HG03196 (cell line): Measurements from ENCODE around the gene POP4.
"Not testable (repeated sequence)": the region's sequence is repeated elsewhere in the genome, so short reads cannot be mapped to it uniquely, and the experiment has no call there.

Source experiments
- ATAC-seq: cut with Tn5 transposase; IDR thresholded peaks from one replicate; pipeline ENCODE4 v1.9.1; 2021; ENCODE audit not compliant: unreplicated experiment

Gene POP4

GRCh38 chr19:29610574-29611271 lies 4.6 kb downstream of the POP4 start:
- ATAC-seq, result peak; percentile 51

GRCh38 chr19:29612121-29612520 lies 6.0 kb downstream of the POP4 start:
- ATAC-seq, result no peak

GRCh38 chr19:29612801-29613595 lies 6.9 kb downstream of the POP4 start:
- ATAC-seq, result no peak

- ATAC-seq, result no peak
These were observed 8.0 kb downstream of the POP4 start for GRCh38 chr19:29614046-29614445.

DNA sequence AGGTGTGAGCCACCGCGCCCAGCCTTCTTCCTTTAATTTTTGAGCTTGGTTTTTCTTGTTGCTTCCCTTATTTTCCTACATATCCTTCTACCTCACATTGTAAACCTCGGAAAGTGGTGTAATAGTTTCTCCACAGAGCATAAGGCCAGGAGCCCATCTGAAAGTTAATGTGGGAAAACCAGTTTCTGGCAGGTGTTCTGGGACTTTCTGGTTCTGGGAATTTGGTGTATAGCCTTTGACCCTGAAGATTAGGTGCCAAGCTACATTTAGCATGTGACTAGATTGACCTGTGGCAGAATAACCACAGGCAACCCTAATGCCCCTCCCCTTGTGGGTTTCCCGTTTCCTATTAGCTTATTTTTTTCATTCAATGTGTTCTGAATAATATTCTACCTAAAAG lies 8.7 kb downstream of the POP4 start:
- ATAC-seq, result no peak

GRCh38 chr19:29615891-29616425 lies 9.9 kb downstream of the POP4 start:
- no peak for ATAC-seq

DNA sequence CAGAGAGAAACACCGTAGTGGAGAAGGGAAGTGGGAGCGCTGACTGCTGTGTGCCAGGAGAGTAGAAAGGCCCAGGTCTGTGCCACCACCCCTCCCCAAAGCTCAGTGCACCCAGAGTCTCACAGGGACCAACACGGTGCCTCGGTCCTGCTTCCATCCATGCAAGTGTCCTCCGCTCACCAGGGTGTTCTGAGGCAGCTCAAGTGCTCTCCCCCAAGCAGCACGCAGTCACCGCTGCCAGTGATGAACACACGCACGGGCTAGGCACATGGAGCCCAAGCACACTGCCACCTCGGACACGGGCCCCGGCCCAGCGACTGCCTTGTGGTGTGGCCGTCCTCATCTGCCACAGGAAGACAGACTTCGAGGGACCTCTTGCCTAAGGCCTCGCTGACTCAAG lies 10.5 kb downstream of the POP4 start:
- ATAC-seq, result no peak

DNA sequence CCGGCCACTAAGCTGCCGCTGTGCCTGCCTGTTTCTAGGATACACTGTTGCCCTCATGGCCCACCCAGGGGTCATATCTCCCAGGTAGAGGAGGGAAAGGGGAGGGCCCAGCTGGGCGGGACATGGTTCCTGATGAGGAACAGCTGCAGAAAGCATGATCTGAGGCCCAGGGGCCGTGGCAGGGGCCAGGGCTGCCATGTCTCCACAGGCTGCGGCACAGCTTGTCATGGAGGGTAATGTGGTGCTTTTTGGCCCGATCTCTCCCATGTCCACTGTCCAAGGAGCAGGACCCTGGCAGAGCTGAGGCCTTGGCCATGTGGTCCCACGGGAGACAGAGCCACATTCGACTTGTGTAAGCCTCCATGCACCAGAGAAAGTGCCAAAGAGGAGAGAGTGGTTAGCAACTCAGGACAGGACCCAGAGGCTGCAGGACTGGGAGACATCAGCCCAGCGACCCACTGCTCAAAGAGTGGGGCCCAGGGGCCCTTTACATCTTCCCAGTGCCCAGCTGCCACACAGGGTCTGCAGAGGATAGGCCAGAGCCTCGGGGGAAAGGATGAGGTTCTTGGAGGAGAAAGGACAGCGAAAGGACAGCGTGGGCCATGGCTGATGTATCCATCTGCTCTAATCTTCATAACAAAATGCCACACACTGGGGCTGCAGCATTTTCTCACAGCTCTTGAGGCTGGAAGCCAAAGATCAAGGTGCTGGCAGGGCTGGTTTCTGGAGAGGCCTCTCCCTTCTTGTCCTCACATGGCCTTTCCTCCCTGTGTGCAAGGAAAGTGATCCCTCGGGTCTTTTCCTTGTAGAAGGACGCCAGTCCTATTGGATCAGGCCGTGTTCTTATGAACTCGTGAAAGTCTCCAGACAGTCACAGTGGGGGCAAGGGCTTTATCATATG lies 11.5 kb downstream of the POP4 start:
- ATAC-seq, result no peak

GRCh38 chr19:29618434-29618833 lies 12.4 kb downstream of the POP4 start:
- ATAC-seq, result no peak

GRCh38 chr19:29618871-29619270 lies 12.8 kb downstream of the POP4 start:
- no peak for ATAC-seq

DNA sequence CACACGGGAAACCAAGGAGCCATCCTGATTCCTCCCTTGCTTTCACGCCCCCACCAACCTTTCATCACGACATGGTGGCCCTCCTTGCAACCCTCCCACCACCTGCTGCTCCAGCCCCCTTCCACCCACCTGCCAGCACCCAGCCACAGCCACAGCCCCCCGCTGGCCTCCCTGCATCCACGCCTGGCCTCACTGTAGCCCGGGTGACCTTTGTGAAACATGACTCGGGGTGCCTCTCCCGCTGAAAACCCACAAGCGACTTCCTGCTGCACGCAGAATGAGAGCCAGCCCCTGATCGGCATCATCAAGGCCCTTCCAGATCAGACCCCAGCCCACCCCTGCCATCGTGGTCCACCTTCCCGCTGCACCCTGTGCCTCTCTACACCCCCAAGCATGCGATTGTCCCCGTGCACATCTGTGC lies 14.9 kb downstream of the POP4 start:
- no peak for ATAC-seq

DNA sequence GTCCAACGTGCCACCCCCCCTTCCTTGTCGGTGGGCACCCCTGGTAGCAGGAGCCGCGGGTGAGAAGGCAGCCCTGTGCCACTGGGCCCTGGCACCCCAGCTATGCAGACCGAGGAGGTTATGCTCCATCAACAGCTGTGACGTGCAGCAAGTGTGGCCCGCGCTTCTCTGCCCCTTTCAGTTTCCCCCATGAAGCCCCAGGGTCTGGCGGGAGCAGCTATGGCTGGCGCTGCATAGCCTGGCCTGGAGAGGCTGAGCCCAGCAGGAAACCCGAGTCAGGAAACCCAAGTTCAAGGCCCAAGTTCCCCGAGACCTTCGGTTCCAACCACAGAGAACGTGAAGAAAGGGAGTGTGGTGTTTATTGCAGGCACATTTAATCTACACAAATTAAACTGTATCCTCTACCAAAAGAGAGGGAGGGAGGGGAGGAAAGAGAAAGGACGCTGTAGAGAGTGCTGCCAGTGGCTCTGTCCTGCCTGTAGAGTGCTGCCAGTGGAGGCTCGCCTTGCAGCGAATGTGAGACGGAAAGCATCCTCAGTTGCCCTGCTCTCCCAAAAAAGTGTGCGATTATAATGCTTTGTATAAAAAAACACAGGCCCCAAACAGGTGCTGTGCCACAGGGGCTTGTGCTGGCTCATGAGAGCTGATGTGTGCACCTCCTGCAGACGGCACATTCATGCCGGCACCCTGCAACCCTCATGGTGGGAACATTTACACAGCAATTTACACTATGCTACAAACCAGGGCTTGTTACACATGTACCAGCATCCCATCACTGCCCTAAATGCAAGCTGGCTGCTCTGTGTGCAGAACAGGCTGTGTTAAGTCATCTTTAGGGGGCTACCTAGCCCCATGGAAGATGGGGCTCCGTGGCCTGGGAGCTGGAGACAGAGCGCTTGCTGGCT lies 16.3 kb downstream of the POP4 start:
- ATAC-seq, result peak; percentile 50

GRCh38 chr19:29623726-29624488 lies 17.8 kb downstream of the POP4 start:
- ATAC-seq, result no peak

GRCh38 chr19:29624489-29625185 lies 18.6 kb downstream of the POP4 start:
- no peak for ATAC-seq

GRCh38 chr19:29625186-29625651 lies 19.1 kb downstream of the POP4 start:
- no peak for ATAC-seq

- ATAC-seq, result no peak
These were observed 20.3 kb downstream of the POP4 start for GRCh38 chr19:29626386-29626785.

- not testable (repeated sequence) for ATAC-seq
These were observed 20.7 kb downstream of the POP4 start for GRCh38 chr19:29626832-29627231.

- ATAC-seq, result no peak
These were observed 22.7 kb downstream of the POP4 start for GRCh38 chr19:29628661-29629385.
